HG03558 (cell line): Measurements from ENCODE around the gene GNG3.
"Not testable (repeated sequence)": the region's sequence is repeated elsewhere in the genome, so short reads cannot be mapped to it uniquely, and the experiment has no call there.

ENCODE experiments used
- ATAC-seq: cut with Tn5 transposase; IDR thresholded peaks from one replicate; pipeline ENCODE4 v1.9.1; 2021; ENCODE audit warnings: moderate number of reproducible peaks; ENCODE audit not compliant: unreplicated experiment; ENCODE audit errors: extremely low read depth

The GNG3 gene

GRCh38 chr11:62687508-62688396, 19.7 kb upstream of the GNG3 start:
- ATAC-seq, result no peak

- ATAC-seq, result no peak
Measured at GRCh38 chr11:62688491-62688890, 19.0 kb upstream of the GNG3 start.

- no peak for ATAC-seq
Measured at GRCh38 chr11:62689421-62690183, 17.9 kb upstream of the GNG3 start, which contains the start of gene LRRN4CL. Gene LRRN4CL (minus strand): TSS chr11:62689530. CDS start chr11:62688508, 1,022 bp downstream.

- ATAC-seq, result not testable (repeated sequence)
Measured at GRCh38 chr11:62693624-62694023, 13.9 kb upstream of the GNG3 start.

- ATAC-seq, result no peak
Measured at GRCh38 chr11:62694455-62695167, 12.9 kb upstream of the GNG3 start.

- ATAC-seq, result no peak
Measured at GRCh38 chr11:62702246-62702645, 5.2 kb upstream of the GNG3 start.

- ATAC-seq, result not testable (repeated sequence)
Measured at GRCh38 chr11:62703921-62704320, 3.6 kb upstream of the GNG3 start.

- ATAC-seq, result no peak
Measured at GRCh38 chr11:62705413-62705812, 2.1 kb upstream of the GNG3 start.

GRCh38 chr11:62705880-62706849, 1.3 kb upstream of the GNG3 start:
- ATAC-seq, result no peak

- ATAC-seq, result no peak
Measured at GRCh38 chr11:62706850-62707247, 627 bp upstream of the GNG3 start.

- ATAC-seq, result no peak
Measured at GRCh38 chr11:62708392-62708791, 916 bp downstream of the GNG3 start.

GRCh38 chr11:62708793-62709192, 1.3 kb downstream of the GNG3 start:
- ATAC-seq, result no peak

- no peak for ATAC-seq
Measured at GRCh38 chr11:62709247-62710000, 1.9 kb downstream of the GNG3 start.

- no peak for ATAC-seq
Measured at GRCh38 chr11:62710001-62710345, 2.5 kb downstream of the GNG3 start.

- ATAC-seq, result no peak
Measured at GRCh38 chr11:62712276-62712812, 4.9 kb downstream of the GNG3 start.

GRCh38 chr11:62712861-62713260, 5.4 kb downstream of the GNG3 start:
- ATAC-seq, result no peak

- ATAC-seq, result no peak
Measured at GRCh38 chr11:62713343-62713742, 5.9 kb downstream of the GNG3 start.
